ENCODE results near the gene ITGB3BP.

The ITGB3BP gene

DNA sequence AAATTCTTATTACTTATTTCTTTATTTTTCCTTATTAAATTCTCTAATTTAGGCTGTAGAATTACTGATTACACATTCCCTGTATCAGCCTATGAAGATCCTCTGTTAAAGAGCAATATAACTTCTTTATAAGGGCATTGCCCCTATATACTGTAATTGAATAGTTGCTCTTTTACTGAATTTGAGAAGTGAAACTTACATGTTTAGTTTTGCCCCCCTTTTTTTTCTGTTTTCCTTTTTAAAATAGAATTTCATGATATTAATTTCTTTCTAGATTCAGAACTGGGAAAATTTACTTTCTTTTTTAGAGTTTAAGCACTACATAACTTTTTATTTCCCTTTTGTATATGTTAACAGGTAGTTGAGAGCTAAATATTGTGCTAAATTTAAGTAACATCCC, 40.7 kb upstream of the ITGB3BP start:
- H2AFZ ChIP-seq (ENCODE audit: low read depth, low read length) = no peak overlapping the region
- peaks cover 16% of the 10 kb centered on the region for H3K4me1 ChIP-seq (ENCODE audit: low read length)
- H3K36me3 ChIP-seq (replicated peaks; ENCODE audit: low read depth, low read length) = no peaks in the 10 kb centered on the region
- H3K4me2 ChIP-seq (ENCODE audit: low read length) = peak overlapping the region; percentile 42
- H4K20me1 ChIP-seq (ENCODE audit: insufficient read depth, low read length) = no peaks in the 10 kb centered on the region
- no peak overlapping the region; the same call in 1 of the 2 replicates for H3K4me3 ChIP-seq (ENCODE audit: low read length)
- no peaks in the 10 kb centered on the region for H3K9me3 ChIP-seq (ENCODE audit: insufficient read depth, low read length)
- TF ChIP-seq EZH2phosphoT487 (IDR thresholded peaks at IDR 0.05; ENCODE audit: low read depth) (no peak), CTCF (IDR thresholded peaks at IDR 0.05; ENCODE audit: low read depth, low read length) (no peak)
- H3K27me3 ChIP-seq (ENCODE audit: low read depth, low read length) = no peaks in the 10 kb centered on the region
- H3K9ac ChIP-seq (ENCODE audit: low read length) = no peak overlapping the region
- peak overlapping the region; percentile 66 for H3K27ac ChIP-seq (ENCODE audit: low read length)
- H3K79me2 ChIP-seq (ENCODE audit: low read length) = no peaks in the 10 kb centered on the region

DNA sequence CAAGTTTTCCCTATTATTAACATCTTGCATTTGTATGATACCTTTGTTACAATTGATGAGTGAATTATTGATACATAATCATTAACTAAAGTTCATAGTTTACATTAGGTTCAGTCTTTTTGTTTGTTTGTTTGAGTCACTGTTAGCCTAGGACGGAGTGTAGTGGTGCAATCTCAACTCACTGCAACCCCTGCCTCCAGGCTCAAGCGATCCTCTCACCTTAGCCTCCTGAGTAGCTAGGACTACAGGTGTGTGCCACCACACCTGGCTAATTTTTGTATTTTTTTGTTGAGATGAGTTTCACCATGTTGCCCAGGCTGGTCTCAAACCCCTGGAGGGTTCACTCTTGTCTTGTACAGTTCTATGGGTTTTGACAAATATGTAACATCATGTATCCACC, 36.3 kb upstream of the ITGB3BP start:
- Histone ChIP-seq H3K4me2 (ENCODE audit: low read length) (no peak overlapping the region), H3K4me3 (ENCODE audit: low read length) (no peak overlapping the region), H2AFZ (ENCODE audit: low read depth, low read length) (no peak overlapping the region), H3K4me1 (ENCODE audit: low read length) (peaks cover 21% of the 10 kb centered on the region), H3K36me3 (replicated peaks; ENCODE audit: low read depth, low read length) (no peaks in the 10 kb centered on the region), H3K27me3 (ENCODE audit: low read depth, low read length) (no peaks in the 10 kb centered on the region), H4K20me1 (ENCODE audit: insufficient read depth, low read length) (no peaks in the 10 kb centered on the region), H3K27ac (ENCODE audit: low read length) (no peak overlapping the region), H3K79me2 (ENCODE audit: low read length) (no peaks in the 10 kb centered on the region), H3K9me3 (ENCODE audit: insufficient read depth, low read length) (no peaks in the 10 kb centered on the region), H3K9ac (ENCODE audit: low read length) (no peak overlapping the region)
- TF ChIP-seq EZH2phosphoT487 (IDR thresholded peaks at IDR 0.05; ENCODE audit: low read depth) (no peak), CTCF (IDR thresholded peaks at IDR 0.05; ENCODE audit: low read depth, low read length) (no peak)

DNA sequence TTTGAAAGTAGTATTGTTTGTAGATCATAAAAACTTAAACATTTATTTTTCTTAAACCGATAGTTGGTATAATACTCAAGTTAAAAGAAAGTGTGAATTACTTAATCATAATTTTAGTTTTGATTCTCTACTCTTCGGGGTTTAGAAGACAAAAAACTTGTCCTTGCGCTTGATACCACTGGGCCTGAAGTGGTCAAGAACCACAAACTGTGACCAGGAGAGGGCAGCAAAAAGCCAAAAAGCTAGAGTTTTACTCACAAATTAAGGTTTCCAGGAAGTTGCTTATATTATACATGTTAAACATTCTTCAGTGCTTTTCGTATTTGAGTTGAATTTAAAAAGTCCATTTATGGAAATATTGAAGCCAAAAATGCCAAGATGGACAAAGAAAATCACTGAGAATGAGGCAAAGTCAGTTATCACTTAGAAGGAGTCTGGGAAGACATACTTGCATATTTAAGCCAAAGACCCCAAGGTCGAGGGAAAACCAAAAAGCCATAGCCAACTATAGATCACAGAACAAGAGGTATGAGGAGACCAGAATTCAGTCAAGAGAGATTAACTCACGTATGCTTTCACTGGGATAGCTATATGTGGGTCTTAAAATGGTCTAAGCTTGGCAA, 34.5 kb upstream of the ITGB3BP start:
- peak overlapping the region; percentile 49; the same call in 1 of the 2 replicates for H3K4me3 ChIP-seq (ENCODE audit: low read length)
- peaks cover 5% of the 10 kb centered on the region for H3K4me1 ChIP-seq (ENCODE audit: low read length)
- H3K27ac ChIP-seq (ENCODE audit: low read length) = no peak overlapping the region
- H3K4me2 ChIP-seq (ENCODE audit: low read length) = peak overlapping the region; percentile 70
- H3K9me3 ChIP-seq (ENCODE audit: insufficient read depth, low read length) = no peaks in the 10 kb centered on the region
- no peaks in the 10 kb centered on the region for H4K20me1 ChIP-seq (ENCODE audit: insufficient read depth, low read length)
- H2AFZ ChIP-seq (ENCODE audit: low read depth, low read length) = peak overlapping the region; percentile 100
- H3K9ac ChIP-seq (ENCODE audit: low read length) = peak overlapping the region; percentile 43; the same call in 1 of the 2 replicates
- TF ChIP-seq EZH2phosphoT487 (IDR thresholded peaks at IDR 0.05; ENCODE audit: low read depth) (no peak), CTCF (IDR thresholded peaks at IDR 0.05; ENCODE audit: low read depth, low read length) (peak; percentile 66)
- H3K27me3 ChIP-seq (ENCODE audit: low read depth, low read length) = no peaks in the 10 kb centered on the region
- no peaks in the 10 kb centered on the region for H3K36me3 ChIP-seq (replicated peaks; ENCODE audit: low read depth, low read length)
- no peaks in the 10 kb centered on the region for H3K79me2 ChIP-seq (ENCODE audit: low read length)

DNA sequence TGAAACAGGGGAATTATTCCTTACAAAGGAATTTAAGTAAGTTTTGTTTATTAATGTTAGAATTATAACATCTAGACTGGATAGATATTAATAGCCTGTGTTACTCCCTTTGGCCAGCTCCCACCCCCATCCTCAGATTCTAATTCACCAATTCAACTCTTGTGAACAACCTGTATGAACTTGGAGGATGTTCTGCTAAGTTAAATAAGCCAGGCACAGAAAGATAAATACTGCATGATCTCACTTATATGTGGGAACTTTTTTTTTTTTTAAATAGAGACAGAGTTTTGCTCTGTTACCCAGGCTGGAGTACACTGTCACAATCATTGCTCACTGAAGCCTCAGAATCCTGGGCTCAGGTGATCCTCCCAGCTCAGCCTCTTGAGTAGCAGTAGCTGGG, 32.5 kb upstream of the ITGB3BP start:
- no peak overlapping the region for H3K4me3 ChIP-seq (ENCODE audit: low read length)
- H4K20me1 ChIP-seq (ENCODE audit: insufficient read depth, low read length) = no peaks in the 10 kb centered on the region
- H3K79me2 ChIP-seq (ENCODE audit: low read length) = no peaks in the 10 kb centered on the region
- no peak overlapping the region for H3K27ac ChIP-seq (ENCODE audit: low read length)
- H3K4me2 ChIP-seq (ENCODE audit: low read length) = no peak overlapping the region
- H3K9ac ChIP-seq (ENCODE audit: low read length) = no peak overlapping the region
- no peaks in the 10 kb centered on the region for H3K9me3 ChIP-seq (ENCODE audit: insufficient read depth, low read length)
- no peak for TF ChIP-seq EZH2phosphoT487 (IDR thresholded peaks at IDR 0.05; ENCODE audit: low read depth)
- H3K4me1 ChIP-seq (ENCODE audit: low read length) = peaks cover 5% of the 10 kb centered on the region
- no peaks in the 10 kb centered on the region for H3K27me3 ChIP-seq (ENCODE audit: low read depth, low read length)
- H3K36me3 ChIP-seq (replicated peaks; ENCODE audit: low read depth, low read length) = no peaks in the 10 kb centered on the region
- no peak overlapping the region for H2AFZ ChIP-seq (ENCODE audit: low read depth, low read length)
